Stimulated activated CD8-positive, alpha-beta memory T cell treated with anti-CD3 and anti-CD28 coated beads, Interleukin-12 subunit alpha, Interleukin-12 subunit beta, amount 100 ng/mL, for 1 hour (primary cell): Measurements from ENCODE around the gene DYNC2LI1.

ENCODE experiments used
- DNase-seq: peaks from one replicate; pipeline ENCODE4 v3.0.0-alpha.2; 2020; ENCODE audit warnings: low read depth

Gene DYNC2LI1

GRCh38 chr2:43846140-43846793 is 72.4 kb downstream of the DYNC2LI1 start:
- DNase-seq: no peak

- DNase-seq: no peak
Measured at GRCh38 chr2:43848214-43848613, 74.4 kb downstream of the DYNC2LI1 start.

GRCh38 chr2:43851011-43851980 is 77.5 kb downstream of the DYNC2LI1 start:
- DNase-seq: no peak

DNA sequence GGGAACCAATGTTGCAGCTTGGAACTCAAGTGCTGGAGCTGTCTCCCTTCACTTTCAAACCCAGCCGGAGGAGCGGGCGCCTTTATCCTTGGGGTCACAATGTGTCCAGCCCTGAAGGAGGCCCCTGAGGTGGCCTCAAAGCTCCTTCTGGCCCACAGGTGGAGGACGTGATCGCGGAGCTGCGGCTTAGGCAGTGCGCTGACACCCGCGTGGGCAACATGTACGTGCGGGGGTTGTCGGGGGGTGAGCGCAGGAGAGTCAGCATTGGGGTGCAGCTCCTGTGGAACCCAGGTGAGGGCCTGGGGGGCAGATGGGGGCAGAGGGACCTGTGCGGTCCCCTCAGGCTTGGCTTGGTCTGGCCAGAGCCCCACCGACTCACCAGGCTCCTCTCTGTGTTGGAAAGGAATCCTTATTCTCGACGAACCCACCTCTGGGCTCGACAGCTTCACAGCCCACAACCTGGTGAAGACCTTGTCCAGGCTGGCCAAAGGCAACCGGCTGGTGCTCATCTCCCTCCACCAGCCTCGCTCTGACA is 78.4 kb downstream of the DYNC2LI1 start:
- DNase-seq: no peak

GRCh38 chr2:43853141-43854081 is 79.6 kb downstream of the DYNC2LI1 start:
- no peak for DNase-seq

DNA sequence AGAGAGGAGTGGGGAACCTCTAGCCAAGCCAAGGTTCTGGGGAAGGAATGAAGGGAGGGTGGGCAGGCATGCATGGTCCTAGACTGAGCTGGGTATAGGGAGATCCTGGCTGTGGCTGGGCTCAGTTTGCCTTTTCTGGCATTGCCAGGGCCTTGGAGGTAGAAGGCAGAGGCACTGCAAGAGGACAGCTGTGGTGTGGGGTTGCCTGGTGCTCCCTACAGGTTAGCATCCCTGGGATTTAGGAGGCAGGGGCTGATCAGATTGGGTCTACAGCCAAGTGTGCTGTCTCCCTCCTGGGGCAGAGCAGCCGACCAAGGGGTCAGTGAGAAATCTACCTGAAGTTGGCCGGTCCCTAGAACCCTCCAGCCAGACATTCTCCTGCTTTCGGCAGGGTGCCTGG is 80.8 kb downstream of the DYNC2LI1 start:
- no peak for DNase-seq

- no peak for DNase-seq
Measured at GRCh38 chr2:43855292-43855691, 81.5 kb downstream of the DYNC2LI1 start.
